ENCODE data around the gene GNPNAT1. TPM values are rescaled to one million over a fixed set of nuclear protein-coding genes. Genes with fewer than 3 reads are reported as not detected.

The GNPNAT1 gene
- total and polyA plus RNA-seq, 2 donors (not counting 3 experiments of a cell fraction or from before 2014, with no cell fraction given), result 18.7 to 38.9 TPM

DNA sequence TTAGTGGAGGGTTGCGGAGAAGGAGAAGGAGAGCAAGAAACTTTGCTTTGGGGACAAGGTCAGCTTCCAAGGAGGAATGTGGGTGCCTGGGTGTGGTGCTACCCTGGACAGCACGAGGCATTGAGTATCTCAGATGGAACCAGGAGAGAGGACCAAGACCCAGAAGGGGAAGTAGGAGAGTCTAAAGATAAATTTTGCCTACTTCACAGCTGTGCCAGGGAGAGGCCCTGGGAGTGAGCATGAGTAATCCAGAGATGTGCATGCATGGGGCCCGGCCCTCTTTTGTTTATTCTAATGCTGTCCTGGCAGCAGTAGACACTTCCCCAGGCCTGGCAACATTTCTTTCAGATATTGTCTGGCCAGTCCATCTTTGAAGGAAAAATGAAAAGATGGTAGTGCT is 49.5 kb upstream of the GNPNAT1 start:
- Histone ChIP-seq H3K36me3 (ENCODE audit: control insufficient read depth in 2 of 2, extremely low read depth in 1 of 2, insufficient read depth in 2 of 2, low read length in 2 of 2) (no peaks in the 10 kb centered on the region), H3K79me2 (ENCODE audit: control insufficient read depth, insufficient read depth, low read length) (no peaks in the 10 kb centered on the region), H3K27me3 (ENCODE audit: control insufficient read depth in 2 of 2, insufficient read depth in 2 of 2, low read length in 2 of 2) (no peaks in the 10 kb centered on the region), H3K4me2 (ENCODE audit: insufficient read depth, low read length) (no peak overlapping the region), H4K20me1 (replicated peaks; ENCODE audit: control insufficient read depth, extremely low read depth, insufficient read depth, low read length) (no peaks in the 10 kb centered on the region), H2AFZ (ENCODE audit: low read depth, low read length) (no peak overlapping the region), H3K9ac (replicated peaks; ENCODE audit: extremely low read depth, insufficient read depth, low read length) (no peak overlapping the region), H3K4me3 (replicated peaks in 1 of 3; ENCODE audit: insufficient read depth in 1 of 3, low read depth in 1 of 3, low read length in 3 of 3) (no peak overlapping the region), H3K4me1 (ENCODE audit: control insufficient read depth, extremely low read depth, insufficient read depth, low read length) (peaks cover 6% of the 10 kb centered on the region), H3K9me1 (replicated peaks; ENCODE audit: control insufficient read depth, extremely low read depth, insufficient read depth, low read length) (no peaks in the 10 kb centered on the region), H3K9me3 (replicated peaks; ENCODE audit: control insufficient read depth, insufficient read depth, low read length) (no peaks in the 10 kb centered on the region), H3K27ac (ENCODE audit: insufficient read depth, low read depth, low read length) (no peak overlapping the region)
- no peak for FAIRE-seq
- no peak for DNase-seq (ENCODE audit: low read depth, low spot score)
- TF ChIP-seq JUN (IDR thresholded peaks at IDR 0.05; ENCODE audit: borderline replicate concordance, insufficient read depth, insufficient read length, low read depth), result no peak
- TF ChIP-seq POLR2A (IDR thresholded peaks at IDR 0.05; ENCODE audit: low read depth, low read length), result no peak
- CTCF ChIA-PET, result interaction anchor here (1.0 to 1.8 kb wide), 2 partner anchors 8 to 16 kb away, joined by 3 to 4 read pairs; no protein-coding TSS in a partner anchor
- POLR2A ChIA-PET, result no interaction called here
- no TSS peak for BruUV-seq (replicated peaks)
- intact Hi-C loops (cut with micrococcal nuclease) (no loop called here), dilution Hi-C loops (cut with MboI; ENCODE audit: extremely low pct_ligation_motif_present, low sequenced_read_pairs) (no loop called here)

DNA sequence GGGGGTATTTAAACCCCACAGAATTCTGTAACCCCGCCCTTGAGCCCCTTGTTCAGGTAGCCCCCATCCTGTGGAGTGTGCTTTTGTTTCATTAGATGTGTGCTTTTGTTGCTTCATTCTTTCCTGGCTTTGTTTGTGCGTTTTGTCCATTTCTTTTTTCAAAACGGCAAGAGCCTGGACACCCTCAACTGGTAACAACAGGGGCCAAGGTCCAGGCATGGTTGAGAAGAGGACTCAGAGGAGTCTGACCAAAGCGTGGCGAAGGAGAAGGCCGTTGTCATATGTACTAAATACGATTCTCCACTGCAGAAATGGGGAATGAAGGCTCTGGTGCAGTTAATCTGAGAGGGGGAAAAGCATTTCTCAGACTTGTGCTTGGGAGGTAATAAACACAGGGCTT is 46.0 kb upstream of the GNPNAT1 start:
- ChIA-PET POLR2A (no interaction called here), CTCF (no interaction called here)
- Histone ChIP-seq H3K4me2 (ENCODE audit: insufficient read depth, low read length) (no peak overlapping the region), H2AFZ (ENCODE audit: low read depth, low read length) (no peak overlapping the region), H3K27me3 (ENCODE audit: control insufficient read depth in 2 of 2, insufficient read depth in 2 of 2, low read length in 2 of 2) (no peaks in the 10 kb centered on the region), H3K36me3 (ENCODE audit: control insufficient read depth in 2 of 2, extremely low read depth in 1 of 2, insufficient read depth in 2 of 2, low read length in 2 of 2) (no peaks in the 10 kb centered on the region), H4K20me1 (replicated peaks; ENCODE audit: control insufficient read depth, extremely low read depth, insufficient read depth, low read length) (no peaks in the 10 kb centered on the region), H3K9ac (replicated peaks; ENCODE audit: extremely low read depth, insufficient read depth, low read length) (no peak overlapping the region), H3K9me3 (replicated peaks; ENCODE audit: control insufficient read depth, insufficient read depth, low read length) (no peaks in the 10 kb centered on the region), H3K4me3 (replicated peaks in 1 of 3; ENCODE audit: insufficient read depth in 1 of 3, low read depth in 1 of 3, low read length in 3 of 3) (no peak overlapping the region), H3K4me1 (ENCODE audit: control insufficient read depth, extremely low read depth, insufficient read depth, low read length) (peaks cover 7% of the 10 kb centered on the region), H3K79me2 (ENCODE audit: control insufficient read depth, insufficient read depth, low read length) (no peaks in the 10 kb centered on the region), H3K9me1 (replicated peaks; ENCODE audit: control insufficient read depth, extremely low read depth, insufficient read depth, low read length) (no peaks in the 10 kb centered on the region), H3K27ac (ENCODE audit: insufficient read depth, low read depth, low read length) (no peak overlapping the region)
- DNase-seq (ENCODE audit: low read depth, low spot score) (no peak), FAIRE-seq (no peak)
- TF ChIP-seq EZH2 (IDR thresholded peaks at IDR 0.05; ENCODE audit: borderline replicate concordance, low read depth, low read length, severe bottlenecking) (no peak), JUN (IDR thresholded peaks at IDR 0.05; ENCODE audit: borderline replicate concordance, insufficient read depth, insufficient read length, low read depth) (no peak), POLR2AphosphoS5 (IDR thresholded peaks at IDR 0.05; ENCODE audit: insufficient read depth, low read depth, low read length) (no peak), POLR2A (IDR thresholded peaks at IDR 0.05; ENCODE audit: low read depth, low read length) (no peak), GATA2 (IDR thresholded peaks at IDR 0.05; ENCODE audit: insufficient read depth, insufficient read length, low read depth, low read length) (no peak), MYC (IDR thresholded peaks at IDR 0.05; ENCODE audit: low read depth, low read length) (no peak), FOS (IDR thresholded peaks at IDR 0.05; ENCODE audit: borderline replicate concordance, insufficient read depth, low read length) (no peak)
- TF ChIP-seq, protein P1, sequence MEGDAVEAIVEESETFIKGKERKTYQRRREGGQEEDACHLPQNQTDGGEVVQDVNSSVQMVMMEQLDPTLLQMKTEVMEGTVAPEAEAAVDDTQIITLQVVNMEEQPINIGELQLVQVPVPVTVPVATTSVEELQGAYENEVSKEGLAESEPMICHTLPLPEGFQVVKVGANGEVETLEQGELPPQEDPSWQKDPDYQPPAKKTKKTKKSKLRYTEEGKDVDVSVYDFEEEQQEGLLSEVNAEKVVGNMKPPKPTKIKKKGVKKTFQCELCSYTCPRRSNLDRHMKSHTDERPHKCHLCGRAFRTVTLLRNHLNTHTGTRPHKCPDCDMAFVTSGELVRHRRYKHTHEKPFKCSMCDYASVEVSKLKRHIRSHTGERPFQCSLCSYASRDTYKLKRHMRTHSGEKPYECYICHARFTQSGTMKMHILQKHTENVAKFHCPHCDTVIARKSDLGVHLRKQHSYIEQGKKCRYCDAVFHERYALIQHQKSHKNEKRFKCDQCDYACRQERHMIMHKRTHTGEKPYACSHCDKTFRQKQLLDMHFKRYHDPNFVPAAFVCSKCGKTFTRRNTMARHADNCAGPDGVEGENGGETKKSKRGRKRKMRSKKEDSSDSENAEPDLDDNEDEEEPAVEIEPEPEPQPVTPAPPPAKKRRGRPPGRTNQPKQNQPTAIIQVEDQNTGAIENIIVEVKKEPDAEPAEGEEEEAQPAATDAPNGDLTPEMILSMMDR (IDR thresholded peaks at IDR 0.05; ENCODE audit: extremely low read depth in 1 of 2, insufficient read depth in 1 of 2, low read depth in 1 of 2, low read length in 2 of 2), result no peak
- TF ChIP-seq, protein P2, sequence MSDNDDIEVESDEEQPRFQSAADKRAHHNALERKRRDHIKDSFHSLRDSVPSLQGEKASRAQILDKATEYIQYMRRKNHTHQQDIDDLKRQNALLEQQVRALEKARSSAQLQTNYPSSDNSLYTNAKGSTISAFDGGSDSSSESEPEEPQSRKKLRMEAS (IDR thresholded peaks at IDR 0.05; ENCODE audit: insufficient read depth, insufficient read length), result no peak
- intact Hi-C loops (cut with micrococcal nuclease), result no loop called here
- no TSS peak for BruUV-seq (replicated peaks)
- dilution Hi-C loops (cut with MboI; ENCODE audit: extremely low pct_ligation_motif_present, low sequenced_read_pairs), result no loop called here
